Body of pancreas (tissue), 4 donors: Measurements from ENCODE around the gene CA5B. TPM values are rescaled to one million over a fixed set of nuclear protein-coding genes. Genes with fewer than 3 reads are reported as not detected.

Source experiments
- ATAC-seq: fragments of 150-250 bp; one replicate; pipeline ENCODE4 v1.9.1; 2016
- DNase-seq, 4 donors: peaks; one replicate each; pipeline ENCODE4 v3.0.0-alpha.2; 2019
- H3K27ac ChIP-seq, 4 donors: fragments of 200-600 bp; sonication (generic); 1 replicate in 3 of 4; 2 replicates in 1 of 4; pipeline versions ENCODE4 v1.5.1 to v1.6.1; 2016 to 2019; ENCODE audit warnings: mild to moderate bottlenecking in 1 of 4, mixed read lengths in 1 of 4, moderate library complexity in 1 of 4
- H3K27me3 ChIP-seq, 2 donors: fragments of 200-600 bp; sonication (generic); one replicate each; pipeline ENCODE4 v1.6.0; 2016; ENCODE audit warnings: mild to moderate bottlenecking in 1 of 2
- H3K36me3 ChIP-seq, 2 donors: fragments of 200-600 bp; sonication (generic); replicated peaks in 1 of 2; 2 replicates each; pipeline ENCODE4 v1.5.1; 2016; ENCODE audit warnings: low read depth in 2 of 2; ENCODE audit not compliant: insufficient read depth in 1 of 2
- H3K4me1 ChIP-seq: fragments of 200-600 bp; sonication (generic); one replicate; pipeline ENCODE4 v1.6.0; 2016
- H3K4me3 ChIP-seq, 2 donors: fragments of 200-600 bp; sonication (generic); 1 replicate in 1 of 2; 2 replicates in 1 of 2; pipeline ENCODE4 v1.5.1; 2016 to 2019
- H3K9me3 ChIP-seq, 3 donors: fragments of 200-600 bp; sonication (generic); 1 replicate in 2 of 3; 2 replicates in 1 of 3; pipeline ENCODE4 v1.5.1; 2016
- CTCF ChIP-seq, 7 experiments: fragments of 450-650 bp in 4 of 7; fragments of 200-600 bp in 3 of 7; sonication (generic) in 3 of 7; IDR thresholded peaks; one replicate each; pipeline ENCODE4 v1.5.1; 2016 to 2019; ENCODE audit warnings: antibody characterized with exemption in 7 of 7
- POLR2A ChIP-seq, 3 donors: fragments of 450-650 bp; IDR thresholded peaks; one replicate each; pipeline ENCODE4 v1.6.1; 2016; ENCODE audit warnings: antibody characterized with exemption in 3 of 3, mild to moderate bottlenecking in 2 of 3
- WGBS, 2 donors: methylation state at CpG; one replicate each; pipeline ENCODE4 v1.1.5; 2017; 5-methylcytosine and 5-hydroxymethylcytosine counted together
- intact Hi-C: fragments of 100-400 bp; cut with DNase I; formaldehyde crosslinking; loops from one replicate; pipeline ENCODE4 v1.15.1; 2023
- total RNA-seq, 2 donors: library from RNA; depleted of rRNA; stranded (reverse); fragments of >200 nt; gene quantifications; one replicate each; pipeline ENCODE4 v1.1.0, GENCODE V29; 2016

CA5B gene
- total RNA-seq, 2 donors from 2014 or later: 6.2 to 6.6 TPM

GRCh38 chrX:15804563-15804962, 66.5 kb downstream of the CA5B start:
- TF ChIP-seq CTCF (IDR thresholded peaks at IDR 0.05) (no peak), POLR2A (IDR thresholded peaks at IDR 0.05) (no peak)
- Histone ChIP-seq H3K9me3 (no peaks in the 10 kb centered on the region), H3K27ac (peak overlapping the region in 1 of 4 donors; percentile 41), H3K27me3 (no peaks in the 10 kb centered on the region), H3K4me3 (no peak overlapping the region), H3K36me3 (no peaks in the 10 kb centered on the region), H3K4me1 (no peaks in the 10 kb centered on the region)
- ATAC-seq: no peak
- DNase-seq: no peak
- intact Hi-C loops: no loop called here

GRCh38 chrX:15808254-15808653, 70.2 kb downstream of the CA5B start:
- no peaks in the 10 kb centered on the region for H3K9me3 ChIP-seq
- ATAC-seq (no peak), DNase-seq (no peak)
- 93 to 98% methylated on average over 3 to 4 of the region's 4 CpGs for WGBS, 2 donors
- H3K36me3 ChIP-seq: no peaks in the 10 kb centered on the region
- H3K27me3 ChIP-seq: no peaks in the 10 kb centered on the region
- H3K4me1 ChIP-seq: no peaks in the 10 kb centered on the region
- TF ChIP-seq POLR2A (IDR thresholded peaks at IDR 0.05): no peak
- no peak for TF ChIP-seq CTCF (IDR thresholded peaks at IDR 0.05)
- intact Hi-C loops: no loop called here
- no peak overlapping the region for H3K27ac ChIP-seq
- no peak overlapping the region for H3K4me3 ChIP-seq

DNA sequence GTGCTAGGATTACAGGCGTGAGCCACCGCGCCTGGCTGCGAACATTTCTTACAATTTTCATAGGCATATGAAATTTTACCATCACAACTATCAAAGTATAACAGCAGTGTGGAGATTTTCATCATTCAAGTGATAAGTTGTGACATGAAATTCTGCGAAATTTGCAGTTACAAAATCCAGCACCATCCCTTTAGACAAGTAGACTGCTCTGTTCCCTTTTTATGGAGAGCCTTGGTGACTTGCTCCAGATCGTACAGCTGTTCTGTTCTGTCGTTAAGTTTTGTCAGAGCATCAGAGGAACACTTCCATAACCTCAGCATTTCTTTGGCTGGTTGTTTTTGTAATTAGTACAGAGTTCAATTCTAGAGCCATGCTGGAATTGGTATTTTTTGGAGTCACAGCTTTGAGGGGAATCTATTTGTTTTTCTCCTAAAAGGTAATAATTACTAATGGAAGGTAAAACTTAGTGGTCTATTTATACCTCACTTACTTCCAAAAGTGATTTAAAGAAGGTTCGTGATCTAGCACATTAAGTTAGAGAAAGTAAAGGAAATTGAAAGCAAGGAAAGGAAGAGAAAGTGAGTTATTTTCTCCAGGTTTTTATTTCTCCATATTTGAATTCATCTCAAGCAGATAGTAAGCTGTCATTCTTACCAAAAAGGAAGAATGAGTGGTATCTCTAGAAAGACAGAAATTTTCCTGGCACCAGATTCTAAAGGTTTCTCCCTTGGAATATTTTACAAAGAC, 74.3 kb downstream of the CA5B start:
- Histone ChIP-seq H3K9me3 (no peaks in the 10 kb centered on the region), H3K4me1 (no peaks in the 10 kb centered on the region), H3K4me3 (no peak overlapping the region), H3K27me3 (no peaks in the 10 kb centered on the region), H3K27ac (no peak overlapping the region), H3K36me3 (no peaks in the 10 kb centered on the region)
- no peak for DNase-seq
- no peak for TF ChIP-seq CTCF (IDR thresholded peaks at IDR 0.05)
- 91 to 95% methylated on average over 8 of the region's 8 CpGs for WGBS, 2 donors
- ATAC-seq: no peak
- intact Hi-C loops: no loop called here

- intact Hi-C loops: no loop called here
- no peak for DNase-seq
- no peak for ATAC-seq
- H3K9me3 ChIP-seq: no peaks in the 10 kb centered on the region
- H3K27me3 ChIP-seq: no peaks in the 10 kb centered on the region
- H3K36me3 ChIP-seq: no peaks in the 10 kb centered on the region
- no peaks in the 10 kb centered on the region for H3K4me1 ChIP-seq
- WGBS, 2 donors: 10 to 38% methylated on average over 1 of the region's 1 CpG
- no peak overlapping the region for H3K4me3 ChIP-seq
- no peak for TF ChIP-seq CTCF (IDR thresholded peaks at IDR 0.05)
- TF ChIP-seq POLR2A (IDR thresholded peaks at IDR 0.05): no peak
- no peak overlapping the region for H3K27ac ChIP-seq
These were observed 75.3 kb downstream of the CA5B start for GRCh38 chrX:15813416-15813815.

DNA sequence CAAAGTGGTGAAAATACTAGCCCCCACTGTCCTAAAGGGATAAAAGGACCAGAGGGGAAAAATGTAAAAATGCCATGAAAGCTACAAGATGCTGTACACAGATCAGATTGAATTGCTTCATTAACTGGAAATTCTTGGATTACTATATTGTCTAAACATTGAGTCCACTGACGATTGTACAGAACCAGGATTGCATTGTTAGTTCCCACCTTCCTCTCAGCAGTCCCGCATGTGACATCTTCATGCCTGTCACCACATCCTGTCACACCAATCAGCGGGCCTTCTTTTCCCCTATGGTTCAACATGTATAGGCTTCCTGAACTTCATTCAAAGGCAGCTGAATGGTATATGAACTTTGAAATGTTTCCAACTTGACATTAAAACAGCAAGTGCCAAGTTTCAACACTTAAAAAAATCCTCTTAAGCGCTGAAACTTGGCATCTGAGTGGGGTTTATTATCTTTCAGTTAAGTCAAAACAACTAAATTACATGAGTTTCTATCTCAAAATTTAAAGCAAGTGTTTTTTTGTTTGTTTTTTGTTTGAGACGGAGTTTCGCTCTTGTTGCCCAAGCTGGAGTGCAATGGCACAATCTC, 76.8 kb downstream of the CA5B start:
- H3K36me3 ChIP-seq: no peaks in the 10 kb centered on the region
- DNase-seq: no peak

More for the DNA sequence above, 76.8 kb downstream of the CA5B start:
- Histone ChIP-seq H3K9me3 (no peaks in the 10 kb centered on the region), H3K4me3 (no peak overlapping the region), H3K27ac (no peak overlapping the region), H3K27me3 (no peaks in the 10 kb centered on the region), H3K4me1 (no peaks in the 10 kb centered on the region)
- TF ChIP-seq POLR2A (IDR thresholded peaks at IDR 0.05) (no peak), CTCF (IDR thresholded peaks at IDR 0.05) (no peak)
- 84 to 90% methylated on average over 6 of the region's 6 CpGs for WGBS, 2 donors
- ATAC-seq: no peak
- intact Hi-C loops: no loop called here
